NK-92 (cell line): Measurements from ENCODE around the gene TTC3.

ENCODE experiments used
- DNase-seq: peaks from one replicate; lab custom pipeline; 2025; ENCODE audit not compliant: unreplicated experiment; lab: John Stamatoyannopoulos, UW

Gene TTC3

DNA sequence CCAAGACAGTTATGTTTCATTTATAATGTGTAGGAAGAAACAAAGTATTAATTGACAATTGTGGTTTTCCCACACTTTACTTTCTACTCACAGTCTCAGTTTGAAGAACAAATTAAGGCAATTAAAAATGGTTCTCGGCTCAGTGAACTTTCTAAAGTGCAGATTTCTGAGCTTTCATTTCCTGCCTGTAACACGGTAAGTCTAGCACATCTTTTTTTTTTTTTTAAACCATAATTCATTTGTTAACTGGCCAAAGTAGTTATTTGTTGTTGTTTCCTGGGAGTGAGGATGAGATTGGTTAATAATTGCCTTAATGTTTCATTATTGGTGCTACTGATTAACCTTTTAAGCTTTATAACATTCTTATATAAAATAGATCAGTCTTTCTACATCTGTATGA lies 119.0 kb downstream of the TTC3 start:
- no peak for DNase-seq

DNA sequence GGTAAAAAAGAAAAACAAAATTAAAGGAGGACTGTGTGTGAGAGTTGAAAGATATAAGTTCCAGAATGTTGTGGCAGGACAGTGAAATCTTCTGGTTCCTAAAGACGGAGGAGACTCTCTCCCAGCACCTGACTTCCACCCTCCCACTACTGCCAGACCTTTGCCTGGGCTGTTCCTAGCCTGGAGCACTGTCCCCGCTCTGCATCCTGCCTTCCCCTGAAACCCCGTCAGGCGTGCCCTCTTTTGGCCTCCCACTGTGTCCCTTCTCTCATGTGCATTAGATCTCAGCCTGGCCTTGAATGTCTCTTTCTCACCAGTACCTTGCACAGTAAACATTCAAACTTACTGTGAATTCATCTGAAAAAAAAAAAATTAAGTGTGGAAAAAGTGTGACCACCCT lies 120.0 kb downstream of the TTC3 start:
- DNase-seq: no peak

DNA sequence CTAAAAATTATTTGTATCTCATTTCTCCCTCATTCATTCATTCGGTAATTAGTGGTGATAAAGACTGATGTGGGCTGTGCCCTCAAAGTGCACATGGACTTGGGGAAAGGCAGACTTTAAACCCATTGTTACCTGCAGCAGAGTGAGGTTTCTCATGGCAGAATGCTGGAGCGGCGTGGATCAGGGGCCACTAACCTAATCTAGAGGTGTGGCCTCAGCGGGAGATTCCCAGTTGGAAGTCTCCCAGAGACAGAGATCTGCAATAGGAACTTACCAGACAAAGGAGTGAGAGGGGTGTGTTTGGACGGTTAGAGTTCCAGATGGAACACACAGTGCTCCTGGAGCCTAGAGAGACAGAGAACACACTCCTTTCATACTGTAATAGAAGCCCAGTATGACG lies 120.6 kb downstream of the TTC3 start:
- no peak for DNase-seq

DNA sequence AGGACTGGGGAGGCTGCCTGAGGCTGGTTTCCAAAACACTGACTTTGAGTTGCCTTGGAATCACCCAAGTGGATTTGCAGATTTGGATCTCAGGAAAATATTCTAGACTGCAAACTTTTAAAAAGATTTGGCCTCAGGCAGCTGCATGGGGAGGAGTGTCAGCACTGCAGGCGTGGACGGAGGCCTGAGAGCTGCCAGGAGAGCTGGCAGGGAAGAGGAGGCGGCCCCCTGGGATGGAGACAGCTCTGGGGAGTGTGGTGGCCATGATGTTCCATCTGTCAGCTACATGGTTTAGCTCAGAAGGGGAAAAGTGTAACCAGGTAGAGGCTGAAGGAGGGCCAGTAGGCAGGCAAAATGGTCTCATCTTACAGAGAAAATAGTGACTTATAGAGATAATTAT lies 122.0 kb downstream of the TTC3 start:
- DNase-seq: no peak

DNA sequence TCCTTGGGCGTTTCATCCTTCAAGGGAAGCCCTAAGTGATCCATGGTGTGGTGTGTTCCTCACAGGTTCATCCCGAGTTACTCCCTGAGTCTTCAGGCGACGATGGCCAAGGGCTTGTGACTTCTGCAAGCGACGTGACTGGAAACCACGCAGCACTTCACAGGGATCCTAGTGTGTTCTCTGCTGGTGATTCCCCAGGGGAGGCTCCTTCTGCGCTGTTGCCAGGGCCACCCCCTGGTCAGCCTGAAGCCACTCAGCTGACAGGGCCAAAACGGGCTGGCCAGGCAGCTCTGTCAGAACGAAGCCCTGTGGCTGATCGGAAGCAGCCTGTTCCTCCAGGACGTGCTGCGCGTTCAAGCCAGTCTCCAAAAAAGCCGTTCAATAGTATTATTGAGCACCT lies 122.6 kb downstream of the TTC3 start:
- no peak for DNase-seq

DNA sequence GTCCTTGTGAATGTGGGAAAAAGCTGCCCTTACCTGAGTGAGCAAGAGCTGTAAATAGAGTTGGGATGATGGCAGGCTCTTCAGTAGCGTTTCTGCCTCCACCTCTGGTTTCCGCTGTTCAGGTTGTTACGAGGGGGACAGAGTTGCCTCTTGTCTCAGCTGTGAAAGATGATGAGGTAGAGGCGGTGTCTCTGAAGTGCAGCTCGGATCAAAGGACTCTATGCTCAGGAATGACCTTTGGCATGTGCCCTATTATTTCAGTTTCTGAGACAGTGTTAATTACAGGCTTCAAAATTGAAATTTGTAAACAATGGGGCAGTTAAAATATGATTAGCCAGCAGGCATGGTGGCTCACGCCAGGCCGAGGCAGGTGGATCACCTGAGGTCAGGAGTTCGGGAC lies 123.8 kb downstream of the TTC3 start:
- no peak for DNase-seq

DNA sequence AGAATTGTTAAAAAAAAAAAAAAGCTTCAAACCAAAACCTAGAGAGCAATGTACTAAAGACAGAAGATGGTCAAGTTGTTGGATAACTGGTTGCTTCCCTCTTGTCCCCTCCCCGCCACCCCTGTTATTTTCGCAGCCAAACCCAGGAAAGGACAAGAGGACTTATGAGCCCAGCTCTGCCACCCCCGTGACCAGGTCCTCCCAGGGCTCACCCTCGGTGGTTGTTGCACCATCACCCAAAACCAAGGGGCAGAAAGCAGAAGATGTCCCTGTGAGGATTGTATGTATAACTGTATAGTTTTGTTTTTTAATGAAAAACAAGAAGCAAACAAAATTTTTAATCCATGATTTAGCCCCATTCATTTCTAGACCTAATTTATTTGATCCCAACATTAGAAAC lies 124.7 kb downstream of the TTC3 start:
- no peak for DNase-seq

DNA sequence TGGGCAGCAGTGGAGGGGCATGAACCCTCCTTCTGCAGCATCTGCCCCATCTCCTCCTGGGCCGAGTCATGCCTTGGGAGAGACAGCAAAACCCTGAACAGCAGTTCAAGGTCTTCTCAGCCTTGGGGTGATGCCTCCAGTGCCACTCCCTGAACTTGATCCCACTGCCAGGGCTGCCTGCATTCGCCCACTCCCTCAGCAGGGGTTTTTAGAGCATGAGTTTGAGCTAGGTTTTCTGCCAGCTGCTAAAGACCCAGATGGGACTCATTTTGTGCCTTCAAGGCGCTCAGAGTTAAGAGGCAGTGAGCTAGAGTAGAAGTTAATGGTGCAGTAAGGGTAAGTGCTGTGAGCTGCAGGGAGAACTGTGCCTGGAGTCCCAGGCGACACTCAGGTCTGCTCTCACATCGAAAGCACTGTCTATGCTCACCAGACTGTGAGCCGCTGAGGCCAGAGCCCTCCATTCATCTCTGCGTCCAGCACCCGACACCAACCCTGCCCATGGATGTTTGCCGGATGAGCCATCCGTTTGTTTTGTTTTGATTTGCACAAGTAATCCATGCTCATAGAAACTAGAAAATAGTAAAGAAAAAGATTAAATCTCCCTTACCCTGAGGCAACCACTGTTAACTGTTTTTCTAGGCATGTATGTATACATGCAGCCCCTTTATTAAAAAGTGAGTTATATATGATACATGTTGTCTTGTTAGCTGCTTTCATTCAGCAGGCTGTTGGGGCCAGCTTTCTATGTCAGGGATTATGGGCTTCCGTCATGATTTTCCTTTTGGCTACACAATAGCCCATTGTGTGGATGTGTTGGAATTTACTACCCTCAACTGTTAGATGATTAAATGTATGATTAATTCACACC lies 126.2 kb downstream of the TTC3 start:
- DNase-seq: no peak

DNA sequence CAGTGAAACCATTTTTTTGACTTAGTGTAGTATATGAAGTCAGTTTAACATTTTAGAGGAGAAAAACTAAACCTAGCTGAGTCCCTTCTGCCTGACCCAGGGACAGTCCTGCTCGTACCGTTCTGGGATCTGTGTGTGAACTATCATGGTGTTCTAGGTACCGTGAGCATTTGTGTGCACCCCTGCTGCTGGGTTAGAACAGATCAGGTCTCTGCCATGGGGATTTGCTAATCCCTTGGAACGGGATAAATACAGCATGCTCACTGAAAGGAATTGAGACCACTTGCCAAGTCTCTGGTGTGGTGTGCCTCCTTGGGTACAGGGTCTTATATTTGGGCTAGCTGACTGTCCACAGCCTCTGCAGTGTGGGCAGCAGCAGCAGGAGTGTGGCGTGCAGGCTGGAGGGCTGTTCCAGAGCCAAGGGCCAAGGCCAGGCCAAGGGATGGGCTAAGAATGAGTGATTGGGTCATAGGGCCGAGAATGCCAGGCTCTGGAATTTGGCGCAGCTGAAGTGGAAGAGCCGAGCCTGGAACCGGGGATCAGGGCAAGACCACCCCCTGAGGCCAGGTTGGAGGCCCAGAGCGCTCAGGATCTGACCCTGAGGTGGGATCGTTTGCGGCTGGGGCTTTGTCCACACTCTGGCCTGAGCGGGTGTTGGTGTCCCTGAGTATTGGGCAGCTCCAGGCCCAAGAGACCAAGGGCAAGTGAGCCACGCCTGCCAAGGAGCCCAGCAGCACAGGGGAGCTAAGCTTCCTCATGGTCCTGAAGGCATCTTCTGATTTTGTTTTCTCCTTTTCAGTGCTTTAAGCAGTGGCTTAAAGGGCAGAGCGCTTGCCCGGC lies 127.8 kb downstream of the TTC3 start:
- DNase-seq: no peak

DNA sequence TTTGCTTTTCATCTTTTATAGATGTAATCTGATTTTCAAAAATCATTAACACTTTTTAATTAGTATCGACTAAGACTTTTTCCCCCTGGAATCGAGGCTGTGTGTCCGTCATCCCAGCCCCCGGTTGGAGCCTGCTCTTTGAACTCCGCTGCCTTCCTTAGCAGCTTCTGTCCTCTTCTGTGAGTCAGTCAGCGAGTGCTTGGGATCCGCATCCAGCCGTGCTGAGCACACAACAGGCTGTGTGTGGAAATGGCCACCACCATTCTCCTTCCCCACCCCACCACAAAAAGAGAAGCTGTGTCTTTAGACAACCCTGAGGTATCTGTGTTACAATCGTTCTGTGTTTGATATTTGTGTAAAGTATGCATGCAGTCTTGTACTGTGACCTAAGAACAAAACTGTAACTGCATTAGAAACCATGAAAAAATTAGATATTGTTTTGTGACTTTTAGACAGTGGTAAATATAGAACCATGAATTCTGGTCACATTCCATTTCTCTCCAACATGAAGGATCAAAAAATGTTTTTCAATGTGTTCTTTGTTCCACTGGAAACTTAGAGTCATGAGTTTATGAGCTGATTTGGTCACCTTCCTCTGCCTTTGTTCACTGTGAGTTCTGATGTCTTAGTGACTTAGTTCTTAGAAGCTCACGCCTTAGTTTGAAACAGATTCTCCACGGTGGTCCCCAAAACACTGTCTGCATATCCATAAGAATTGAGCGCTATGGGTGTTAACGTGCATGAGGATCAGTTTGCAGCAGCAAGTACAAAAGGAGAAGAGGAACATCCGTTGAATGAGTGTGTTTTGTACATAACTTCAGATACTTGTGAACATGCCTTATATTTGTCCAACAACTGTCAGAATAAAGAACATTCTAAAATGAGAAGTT lies 129.4 kb downstream of the TTC3 start:
- no peak for DNase-seq

DNA sequence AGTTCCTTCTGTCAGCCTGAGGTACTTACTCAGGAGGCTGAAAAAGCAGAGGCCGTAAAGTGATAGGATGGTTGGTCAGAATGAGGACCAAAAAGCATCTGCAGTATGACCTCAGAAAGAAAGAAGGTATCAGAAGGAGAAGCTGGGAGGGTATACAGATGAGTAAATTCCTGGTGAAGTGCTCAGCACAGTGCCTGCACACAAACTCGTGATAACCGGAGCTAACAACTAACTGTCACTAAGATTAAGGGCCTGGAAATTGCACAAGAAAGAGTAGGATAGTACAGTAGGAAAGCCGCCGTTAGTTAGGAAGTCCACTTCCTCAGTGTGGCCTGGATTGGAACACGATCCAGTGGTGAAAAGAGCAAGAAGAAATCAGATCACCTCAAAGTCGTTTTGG lies 131.5 kb downstream of the TTC3 start:
- DNase-seq: no peak

DNA sequence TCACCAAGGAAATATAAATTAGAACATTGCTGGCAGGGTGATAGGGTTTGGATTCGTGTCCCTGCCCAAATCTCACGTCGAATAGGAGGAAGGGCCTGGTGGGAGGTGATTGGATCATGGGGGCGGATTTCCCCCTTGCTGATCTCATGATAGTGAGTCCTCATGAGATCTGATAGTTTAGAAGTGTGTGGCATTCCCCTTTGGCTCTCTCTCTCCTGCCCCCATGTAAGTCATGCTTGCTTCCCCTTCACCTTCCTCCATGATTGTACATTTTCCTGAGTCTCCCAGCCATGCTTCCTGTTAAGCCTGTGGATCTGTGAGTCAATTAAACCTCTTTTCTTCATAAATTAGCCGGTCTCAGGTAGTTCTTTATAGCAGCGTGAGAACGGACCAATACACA lies 133.4 kb downstream of the TTC3 start:
- DNase-seq: no peak

DNA sequence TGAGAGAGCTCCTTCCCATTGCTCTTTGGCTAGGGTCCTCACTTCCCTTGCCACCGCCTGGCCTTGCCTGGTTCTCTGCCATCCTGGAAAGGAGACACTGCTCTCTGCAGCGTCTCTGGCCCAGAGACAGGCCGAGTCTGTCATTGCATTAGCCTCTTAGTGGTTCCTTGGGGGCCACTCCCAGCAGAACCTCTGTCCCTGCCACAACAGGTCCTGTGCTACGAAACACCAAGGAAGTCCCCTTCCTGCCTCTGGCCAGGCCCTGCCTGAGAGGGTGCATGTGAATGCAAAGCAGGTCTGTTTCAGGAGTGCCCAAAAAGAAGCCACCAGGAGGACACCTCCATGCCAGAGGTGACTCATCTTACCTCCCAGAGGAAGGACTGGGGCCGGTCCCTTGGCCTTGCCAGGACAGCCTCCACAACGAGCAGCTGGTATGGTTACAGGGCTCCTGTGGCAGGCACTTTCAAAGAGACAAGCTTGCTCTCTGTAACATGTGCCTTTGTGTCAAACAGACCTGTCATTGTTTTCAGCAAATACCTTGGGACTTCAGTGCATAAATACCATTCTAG lies 134.5 kb downstream of the TTC3 start:
- no peak for DNase-seq

DNA sequence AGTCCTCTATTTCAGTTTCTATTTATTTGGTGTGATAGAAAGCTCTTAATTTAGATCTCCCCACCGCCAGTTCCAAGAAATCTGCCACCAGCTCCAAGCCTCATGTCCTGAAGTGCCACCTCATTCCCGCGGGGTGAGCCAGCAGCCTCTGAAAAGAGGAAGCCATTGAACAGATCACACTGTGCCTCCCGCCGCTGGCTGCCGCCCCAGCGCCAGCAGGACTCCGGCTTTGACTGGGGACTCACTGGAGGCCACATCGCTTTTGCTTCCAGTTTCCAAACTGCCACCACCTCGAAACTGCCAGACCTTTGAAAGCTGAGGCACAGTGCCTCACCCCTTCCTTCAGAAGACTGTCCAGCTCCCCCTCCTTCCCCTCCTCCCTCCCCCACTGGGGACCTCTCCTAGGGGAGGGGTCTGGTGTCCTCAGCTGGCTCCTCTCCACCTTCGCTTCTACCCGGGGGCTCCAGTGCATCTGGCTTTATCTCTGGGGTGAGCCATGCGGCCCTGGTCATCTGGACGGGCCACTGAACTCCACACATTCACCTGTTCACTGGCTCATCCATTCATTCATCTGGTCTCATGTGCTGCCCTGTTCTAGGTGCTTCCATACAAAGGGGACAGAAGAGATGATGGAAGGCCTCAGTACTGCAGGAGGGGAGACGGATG lies 135.1 kb downstream of the TTC3 start:
- DNase-seq: no peak

DNA sequence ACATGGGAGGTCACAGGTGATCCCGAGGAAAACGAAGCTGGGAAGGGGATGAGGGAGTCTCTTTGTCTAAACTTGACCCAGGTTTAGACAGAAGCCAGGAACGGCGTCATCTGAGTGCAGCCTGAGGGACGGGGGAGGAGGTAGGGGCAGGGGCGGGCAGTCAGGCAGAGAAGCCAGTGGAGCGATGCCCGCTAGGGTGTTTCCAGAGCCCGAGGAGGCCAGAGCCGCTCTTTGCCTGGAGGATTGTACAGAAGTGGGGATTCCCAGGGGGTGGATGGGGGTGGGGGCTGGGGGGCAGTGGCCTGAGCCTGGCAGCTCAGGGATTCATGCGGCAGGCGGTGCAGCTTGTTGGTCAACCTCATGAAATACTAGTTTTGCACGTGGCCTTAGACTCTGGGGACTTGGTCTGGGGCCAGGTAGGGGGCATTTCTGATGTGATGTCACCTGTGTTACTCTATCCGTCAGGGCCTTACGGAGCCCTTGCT lies 135.7 kb downstream of the TTC3 start:
- no peak for DNase-seq

DNA sequence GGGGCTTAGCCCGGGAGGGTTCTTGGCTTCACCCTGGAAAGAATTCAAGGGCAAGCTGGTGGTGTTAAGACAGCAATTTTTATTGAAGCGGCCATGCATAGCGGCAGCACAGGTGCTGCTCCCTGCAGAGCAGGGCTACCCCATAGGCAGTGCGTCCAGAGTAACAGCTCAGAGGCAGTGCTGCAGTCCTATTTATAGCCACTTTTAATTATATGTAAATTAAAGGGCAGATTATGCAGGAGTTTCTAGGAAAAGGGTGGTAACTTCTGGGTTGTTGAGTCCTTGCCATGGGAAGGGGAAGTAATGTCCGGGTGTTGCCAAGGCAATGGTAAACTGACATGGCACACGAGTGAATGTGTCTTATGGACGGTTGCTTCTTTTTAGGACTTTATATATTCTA lies 137.1 kb downstream of the TTC3 start:
- no peak for DNase-seq

DNA sequence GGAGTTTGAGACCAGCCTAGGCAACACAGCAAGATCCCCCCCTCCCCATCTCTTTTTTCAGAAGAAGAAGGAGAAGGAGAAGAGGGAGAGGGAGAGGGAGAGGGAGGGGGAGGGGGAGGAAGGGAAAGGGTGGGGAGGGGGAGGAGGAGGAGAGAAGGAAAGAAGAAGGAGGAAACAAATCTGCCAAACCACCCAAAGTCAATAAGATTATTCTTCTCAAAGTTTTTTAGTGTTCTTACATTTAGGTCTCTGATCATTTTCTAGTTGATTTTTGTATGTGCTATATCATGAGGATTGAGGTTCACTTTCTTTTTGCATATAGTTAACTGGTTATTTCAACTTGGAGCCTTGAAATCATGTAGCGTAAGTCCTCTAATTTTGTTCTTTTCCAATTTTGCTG lies 137.7 kb downstream of the TTC3 start:
- DNase-seq: no peak

DNA sequence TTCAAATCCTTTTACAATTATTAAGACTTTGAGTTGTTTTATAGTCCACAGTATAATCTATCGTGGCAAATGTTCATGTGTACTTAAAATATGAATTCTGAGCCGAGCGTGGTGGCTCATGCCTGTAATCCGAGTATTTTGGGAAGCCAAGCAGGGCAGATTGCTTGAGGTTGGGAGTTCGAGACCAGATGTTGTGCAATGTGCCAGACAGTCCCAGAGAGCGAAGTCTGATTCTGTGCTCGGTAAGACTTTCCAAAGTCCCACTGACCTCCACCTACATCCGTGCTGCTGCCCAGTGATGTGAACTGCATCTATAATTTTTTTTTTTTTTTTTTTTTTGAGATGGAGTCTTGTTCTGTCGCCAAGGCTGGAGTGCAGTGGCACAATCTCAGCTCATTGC lies 141.9 kb downstream of the TTC3 start:
- DNase-seq: no peak

DNA sequence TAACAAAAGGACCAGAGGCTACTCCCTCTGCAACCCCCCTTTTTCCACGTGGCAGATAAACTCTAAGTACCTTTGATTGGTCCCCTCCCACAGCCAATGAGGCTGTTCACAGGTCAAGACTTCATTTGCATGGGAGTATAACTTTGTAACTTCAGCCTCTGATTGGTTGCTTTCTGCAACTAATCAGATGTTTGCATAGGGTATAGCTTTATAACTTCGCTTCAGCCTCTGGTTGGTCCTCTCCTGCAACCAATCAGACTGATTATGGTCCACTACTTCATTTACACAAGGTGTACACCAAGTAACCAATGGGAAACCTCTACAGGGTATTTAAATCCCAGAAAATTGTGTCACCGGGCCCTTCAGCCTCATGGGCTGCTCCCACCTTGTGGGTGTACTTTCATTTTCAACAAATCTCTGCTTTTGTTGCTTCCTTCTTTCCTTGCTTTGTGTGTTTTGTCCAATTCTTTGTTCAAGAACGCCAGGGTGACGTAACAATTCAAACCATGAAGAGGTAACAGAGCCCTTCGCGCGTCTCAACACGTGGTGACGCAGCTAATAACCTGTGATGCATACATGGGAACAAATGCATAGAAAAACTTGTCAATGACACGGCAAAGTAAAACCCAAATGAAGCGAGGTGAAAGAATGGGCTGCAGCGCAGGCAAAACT lies 146.8 kb downstream of the TTC3 start:
- DNase-seq: no peak
